GF-D8 (cell line): ENCODE measurements around the gene FBXW10B.
"Not testable (repeated sequence)": the region's sequence is repeated elsewhere in the genome, so short reads cannot be mapped to it uniquely, and the experiment has no call there.

Experiments
- DNase-seq: peaks from one replicate; lab custom pipeline; 2025; lab: John Stamatoyannopoulos, UW

Gene FBXW10B, protein sequence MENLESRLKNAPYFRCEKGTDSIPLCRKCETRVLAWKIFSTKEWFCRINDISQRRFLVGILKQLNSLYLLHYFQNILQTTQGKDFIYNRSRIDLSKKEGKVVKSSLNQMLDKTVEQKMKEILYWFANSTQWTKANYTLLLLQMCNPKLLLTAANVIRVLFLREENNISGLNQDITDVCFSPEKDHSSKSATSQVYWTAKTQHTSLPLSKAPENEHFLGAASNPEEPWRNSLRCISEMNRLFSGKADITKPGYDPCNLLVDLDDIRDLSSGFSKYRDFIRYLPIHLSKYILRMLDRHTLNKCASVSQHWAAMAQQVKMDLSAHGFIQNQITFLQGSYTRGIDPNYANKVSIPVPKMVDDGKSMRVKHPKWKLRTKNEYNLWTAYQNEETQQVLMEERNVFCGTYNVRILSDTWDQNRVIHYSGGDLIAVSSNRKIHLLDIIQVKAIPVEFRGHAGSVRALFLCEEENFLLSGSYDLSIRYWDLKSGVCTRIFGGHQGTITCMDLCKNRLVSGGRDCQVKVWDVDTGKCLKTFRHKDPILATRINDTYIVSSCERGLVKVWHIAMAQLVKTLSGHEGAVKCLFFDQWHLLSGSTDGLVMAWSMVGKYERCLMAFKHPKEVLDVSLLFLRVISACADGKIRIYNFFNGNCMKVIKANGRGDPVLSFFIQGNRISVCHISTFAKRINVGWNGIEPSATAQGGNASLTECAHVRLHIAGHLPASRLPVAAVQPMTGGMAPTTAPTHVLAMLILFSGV

DNA sequence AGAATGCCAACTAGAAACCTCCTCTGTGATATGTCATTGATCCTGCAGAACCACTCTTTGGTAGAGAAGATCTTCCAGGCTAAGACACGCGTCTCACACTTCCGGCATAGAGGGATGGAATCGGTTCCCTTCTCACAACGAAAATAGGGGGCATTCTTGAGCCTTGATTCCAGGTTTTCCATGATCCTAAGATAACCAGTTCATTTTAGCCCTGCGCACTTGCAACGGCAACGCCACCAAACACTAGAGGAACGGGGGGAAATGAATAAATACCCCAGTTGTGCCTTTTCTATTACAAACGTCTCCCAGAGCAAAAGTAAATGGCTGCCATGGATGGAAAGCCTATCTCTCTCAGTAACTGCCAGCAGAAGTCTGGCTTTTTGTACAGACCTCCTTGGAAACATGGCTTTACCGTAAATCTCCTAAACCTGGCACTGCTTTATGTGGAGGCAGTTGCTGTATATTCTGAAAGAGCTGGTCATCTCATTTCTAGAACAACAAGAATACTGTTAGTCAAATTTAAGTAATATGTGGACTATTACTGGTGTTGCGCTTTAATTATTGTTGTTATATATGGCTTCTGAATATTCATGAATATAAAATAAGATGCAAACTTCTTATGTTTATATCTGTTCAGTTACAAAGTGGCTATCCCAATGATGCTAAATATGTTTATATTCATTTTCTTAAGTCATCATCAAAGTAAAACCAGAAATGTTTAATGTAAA, at the start of gene FBXW10B:
TSS of gene FBXW10B (minus strand) at position 374 of the 728 bp plus-strand sequence. CDS start at position 182, 192 bp downstream.
- DNase-seq, result not testable (repeated sequence)

- DNase-seq, result no peak
These were observed 44.2 kb upstream of the FBXW10B start for GRCh38 chr17:15663691-15664090.

- DNase-seq, result no peak
These were observed 43.7 kb upstream of the FBXW10B start for GRCh38 chr17:15663176-15663575.

DNA sequence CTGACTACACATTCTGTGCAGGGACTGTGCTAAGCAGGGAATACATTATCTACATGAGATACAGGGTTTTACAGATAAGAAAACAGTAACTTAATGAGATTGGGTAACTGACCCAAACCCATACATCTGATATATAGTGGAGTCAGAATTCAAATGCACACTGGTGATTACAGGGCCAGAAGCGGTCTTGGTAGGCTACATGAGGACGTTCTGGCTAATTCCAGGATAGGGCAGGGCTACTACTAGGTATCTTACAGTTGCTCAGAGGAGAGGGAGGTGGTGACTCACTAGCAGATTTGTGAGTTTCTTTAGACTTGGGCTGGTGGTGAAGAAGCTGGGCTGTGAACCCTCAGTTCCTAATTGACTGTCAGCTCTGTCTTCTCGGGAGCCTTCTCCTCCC, 43.2 kb upstream of the FBXW10B start:
- DNase-seq, result no peak

DNA sequence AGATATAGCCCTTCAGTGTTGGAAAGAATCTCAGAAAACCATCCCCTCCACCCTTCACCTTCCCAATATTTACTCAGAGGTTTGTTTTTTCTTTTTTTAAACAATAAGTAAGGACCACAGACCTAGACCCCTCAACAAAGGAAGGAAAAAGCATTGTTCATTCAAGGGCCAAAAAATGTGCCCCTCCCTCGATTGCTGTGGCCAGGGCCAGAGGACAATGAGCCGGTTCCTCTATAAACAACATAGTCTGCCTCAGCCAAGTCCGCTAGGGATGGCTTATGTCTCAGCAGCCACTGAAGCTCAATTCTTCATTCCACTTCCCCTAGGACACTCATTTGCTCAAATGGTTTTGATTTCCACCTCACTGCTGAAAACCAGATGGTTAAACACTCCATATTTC, 40.6 kb upstream of the FBXW10B start:
- no peak for DNase-seq

DNA sequence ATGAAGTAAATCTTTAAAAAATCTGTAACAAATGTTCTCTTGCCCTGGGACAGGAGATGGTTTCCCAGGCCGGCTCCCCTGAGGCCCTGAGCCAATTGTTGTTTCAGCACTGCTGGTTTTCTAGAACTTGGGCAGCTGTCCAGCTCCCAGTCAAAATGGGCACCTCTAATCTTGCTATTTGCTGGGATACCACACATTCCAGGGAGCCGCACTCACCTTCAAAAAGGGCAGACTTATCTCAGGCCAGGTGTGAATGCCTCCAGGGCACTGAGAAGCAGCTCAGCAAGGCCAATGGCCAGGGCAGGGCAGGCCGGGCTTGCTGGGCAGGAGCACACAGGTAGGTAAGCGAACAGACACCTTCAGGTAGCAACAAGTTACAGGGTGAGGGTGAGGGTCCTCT, 40.2 kb upstream of the FBXW10B start:
- no peak for DNase-seq

DNA sequence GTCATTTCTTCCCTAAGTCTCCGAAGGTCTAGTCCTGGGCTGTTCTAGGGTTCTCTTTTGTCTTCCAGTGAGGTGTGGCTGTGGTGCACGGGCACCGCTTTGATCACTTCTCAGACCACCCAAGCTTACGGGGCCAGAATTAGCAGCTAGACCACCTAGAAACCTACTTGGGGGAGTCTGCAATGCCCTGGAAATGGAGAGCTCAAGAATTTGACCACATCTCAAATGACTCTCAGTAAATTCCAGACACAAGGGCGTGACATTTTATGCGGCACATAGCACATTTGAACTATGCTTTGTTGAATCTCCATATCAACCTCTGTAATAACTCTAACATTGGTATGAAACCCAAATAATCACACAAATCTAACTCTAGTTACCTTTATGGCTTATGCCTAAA, 39.7 kb upstream of the FBXW10B start:
- no peak for DNase-seq

GRCh38 chr17:15658296-15658695, 38.8 kb upstream of the FBXW10B start:
- no peak for DNase-seq

GRCh38 chr17:15657868-15658267, 38.4 kb upstream of the FBXW10B start:
- DNase-seq, result no peak

- DNase-seq, result no peak
These were observed 35.5 kb upstream of the FBXW10B start for GRCh38 chr17:15654886-15655561.

- DNase-seq, result not testable (repeated sequence)
These were observed 34.9 kb upstream of the FBXW10B start for GRCh38 chr17:15654401-15654800.

GRCh38 chr17:15652960-15653359, 33.5 kb upstream of the FBXW10B start:
- no peak for DNase-seq

DNA sequence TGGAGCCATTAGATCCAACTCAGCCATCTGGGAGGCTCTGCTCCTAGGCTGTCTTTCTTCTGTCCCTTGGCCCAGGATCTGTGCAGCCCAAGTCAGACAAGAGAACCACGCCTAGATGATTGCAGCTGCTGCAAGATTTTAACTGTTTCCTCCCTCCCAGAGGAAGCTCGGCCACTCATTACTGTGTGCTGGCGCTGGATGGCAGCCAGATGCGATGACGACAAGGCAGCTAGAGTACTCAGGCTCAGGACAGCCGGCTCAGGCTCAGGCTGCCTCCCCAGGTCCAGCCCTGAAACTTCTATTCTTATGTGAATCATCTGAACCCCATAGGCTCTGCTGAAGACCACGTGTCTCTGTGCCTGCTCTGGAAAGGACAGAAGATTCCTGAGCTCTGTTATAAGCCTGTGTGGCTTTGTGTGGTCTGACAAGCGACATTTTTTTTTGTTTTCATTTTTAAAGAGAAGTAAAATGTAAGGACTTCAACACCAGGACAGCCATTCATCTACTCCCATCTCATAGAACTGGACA, 32.1 kb upstream of the FBXW10B start:
- peak; percentile 70 for DNase-seq

GRCh38 chr17:15650741-15651582, 31.5 kb upstream of the FBXW10B start:
- no peak for DNase-seq

GRCh38 chr17:15649861-15650421, 30.4 kb upstream of the FBXW10B start:
- no peak for DNase-seq

- no peak for DNase-seq
These were observed 28.9 kb upstream of the FBXW10B start for GRCh38 chr17:15648386-15648785.

GRCh38 chr17:15645942-15646312, 26.4 kb upstream of the FBXW10B start:
- not testable (repeated sequence) for DNase-seq

DNA sequence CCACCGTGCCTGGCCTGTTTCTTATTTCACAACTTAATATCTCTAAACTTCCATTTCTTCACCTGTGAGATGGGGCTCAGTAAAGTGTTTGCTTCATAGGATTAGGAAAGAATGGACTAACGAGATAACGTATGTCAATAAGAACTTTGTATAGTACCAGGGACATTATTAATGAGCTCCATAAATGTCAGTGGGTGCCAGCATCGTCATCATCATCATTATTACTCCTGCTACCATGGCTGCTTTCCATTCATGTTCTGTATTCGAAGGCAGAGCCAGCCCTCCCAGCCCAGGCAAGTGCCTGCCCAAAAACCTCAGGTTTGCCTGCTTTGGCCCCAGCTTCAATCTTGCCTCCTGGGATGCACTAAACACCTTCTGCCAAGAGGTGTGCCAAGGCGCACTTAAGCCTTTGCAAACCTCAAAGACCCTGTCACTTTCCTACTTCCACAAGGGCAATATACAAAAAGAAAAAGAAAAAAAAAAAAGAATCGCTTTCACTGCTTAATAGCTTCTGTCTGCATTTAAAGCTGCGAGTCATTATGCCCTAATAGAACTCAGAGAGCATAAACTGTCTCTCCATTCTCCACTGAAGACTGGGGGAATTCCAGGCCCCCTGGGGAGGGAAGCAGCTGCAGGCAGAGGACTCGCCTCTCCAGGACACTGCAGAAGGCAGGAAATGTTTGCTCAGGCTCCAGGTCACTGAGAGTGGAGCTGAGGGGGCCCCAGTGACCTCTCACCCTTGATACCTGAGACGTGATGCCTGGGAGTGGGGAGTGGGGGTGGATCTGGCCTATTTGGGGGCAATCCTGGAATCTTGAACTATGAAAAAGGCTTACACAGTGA, 25.8 kb upstream of the FBXW10B start:
- not testable (repeated sequence) for DNase-seq

DNA sequence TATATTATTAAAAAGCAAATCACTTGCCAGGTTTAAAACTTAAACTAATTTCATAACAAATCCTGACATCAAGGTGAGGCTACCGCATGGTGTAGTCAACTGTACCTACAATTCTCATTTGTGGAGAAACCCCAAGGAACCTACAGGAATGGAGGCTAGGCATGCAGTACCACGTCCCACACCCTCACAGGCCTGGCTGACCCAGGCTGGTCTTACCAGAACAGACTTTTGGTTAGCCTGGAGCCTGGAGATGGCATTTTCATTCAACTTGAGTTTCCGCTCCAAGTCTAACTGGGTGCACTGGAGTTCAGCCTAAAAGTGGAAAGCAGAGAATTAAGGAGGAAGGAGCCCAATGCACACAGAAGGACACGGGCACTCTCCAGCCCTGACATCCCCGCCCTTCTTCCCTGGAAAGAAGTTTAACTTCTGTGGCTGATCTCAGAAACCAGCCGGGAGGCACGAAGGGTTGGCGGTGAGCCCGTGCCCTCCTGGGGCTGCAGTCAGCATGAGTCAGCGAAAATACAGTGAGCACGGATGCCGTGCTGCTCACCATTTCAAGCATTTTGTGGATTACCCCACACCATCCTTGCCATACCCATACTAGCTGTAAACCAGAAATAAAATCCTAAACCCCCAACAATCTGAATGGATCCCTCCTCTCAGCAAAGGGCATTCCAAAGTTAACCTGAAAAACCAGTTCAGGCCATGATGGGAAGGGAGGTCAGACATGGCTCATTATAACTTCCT, 23.2 kb upstream of the FBXW10B start:
- DNase-seq, result not testable (repeated sequence)
